WTC11 (cell line): ENCODE measurements around the gene NAV2. TPM values are rescaled to one million over a fixed set of nuclear protein-coding genes. Genes with fewer than 3 reads are reported as not detected.

Source experiments
- ATAC-seq: fragments of 200-7000 bp; cut with Tn5 transposase; 2 replicates; pipeline ENCODE4 v1.10.0; 2021; ENCODE audit warnings: mild to moderate bottlenecking, moderate library complexity
- CTCF ChIA-PET: fragments of 300-600 bp; sonication (Branson Sonifier 250); formaldehyde crosslinking; loops from one replicate; lab custom pipeline; 2021; ENCODE audit warnings: antibody characterized with exemption; lab: Charles Lee
- POLR2A ChIA-PET: fragments of 350-600 bp; sonication (Branson Sonifier 250); formaldehyde crosslinking; loops from one replicate; lab custom pipeline; 2021; ENCODE audit warnings: antibody characterized with exemption; lab: Charles Lee
- DNase-seq: peaks from one replicate; pipeline ENCODE4 v3.0.0; 2021; ENCODE audit warnings: low spot score
- H3K27ac Mint-ChIP-seq: 2 replicates; pipeline ENCODE4 v1.8.0; 2021; ENCODE audit warnings: mixed read lengths
- H3K27me3 Mint-ChIP-seq: 2 replicates; pipeline ENCODE4 v1.8.0; 2021; ENCODE audit warnings: low read depth, mild to moderate bottlenecking, moderate library complexity, mixed read lengths
- H3K36me3 Mint-ChIP-seq: 2 replicates; pipeline ENCODE4 v1.8.0; 2021; ENCODE audit warnings: mixed read lengths
- H3K4me1 Mint-ChIP-seq: 2 replicates; pipeline ENCODE4 v1.8.0; 2022; ENCODE audit warnings: mixed read lengths
- H3K4me3 Mint-ChIP-seq: 2 replicates; pipeline ENCODE4 v1.8.0; 2021; ENCODE audit warnings: mild to moderate bottlenecking, moderate library complexity, mixed read lengths
- H3K9me3 Mint-ChIP-seq: 2 replicates; pipeline ENCODE4 v1.8.0; 2021; ENCODE audit warnings: mixed read lengths
- CREB1 ChIP-seq: sonication (generic); formaldehyde crosslinking; IDR thresholded peaks from 2 replicates; pipeline ENCODE4 v1.8.0; 2023; ENCODE audit warnings: mild to moderate bottlenecking, missing genetic modification reagents
- EMX1 ChIP-seq: fragments of 250-450 bp; sonication (Bioruptor Pico); IDR thresholded peaks from 2 replicates; pipeline ENCODE4 v1.8.0; 2021; ENCODE audit warnings: mild to moderate bottlenecking
- ESRRA ChIP-seq: sonication (generic); formaldehyde crosslinking; IDR thresholded peaks from 2 replicates; pipeline ENCODE4 v1.8.1; 2022; ENCODE audit warnings: mild to moderate bottlenecking, missing genetic modification reagents, borderline replicate concordance
- GABPB1 ChIP-seq: sonication (generic); formaldehyde crosslinking; IDR thresholded peaks from 2 replicates; pipeline ENCODE4 v1.8.1; 2023; ENCODE audit warnings: mild to moderate bottlenecking, missing genetic modification reagents
- GRHL2 ChIP-seq: fragments of 250-450 bp; sonication (Bioruptor Pico); IDR thresholded peaks from 2 replicates; pipeline ENCODE4 v1.8.0; 2022; ENCODE audit warnings: mild to moderate bottlenecking, moderate library complexity; ENCODE audit not compliant: insufficient replicate concordance, severe bottlenecking
- GTF2I ChIP-seq: fragments of 250-450 bp; sonication (Bioruptor Pico); conservative IDR thresholded peaks from 2 replicates; pipeline ENCODE4 v1.4.0; 2021; ENCODE audit warnings: mild to moderate bottlenecking
- HMGXB4 ChIP-seq: sonication (generic); formaldehyde crosslinking; IDR thresholded peaks from 2 replicates; pipeline ENCODE4 v1.8.1; 2023; ENCODE audit warnings: mild to moderate bottlenecking, moderate library complexity, missing genetic modification reagents
- IRF1 ChIP-seq: sonication (generic); formaldehyde crosslinking; IDR thresholded peaks from 2 replicates; pipeline ENCODE4 v1.8.0; 2023; ENCODE audit warnings: missing genetic modification reagents
- JUN ChIP-seq: sonication (generic); formaldehyde crosslinking; IDR thresholded peaks from 2 replicates; pipeline ENCODE4 v1.8.0; 2023; ENCODE audit warnings: mild to moderate bottlenecking, missing genetic modification reagents
- MLX ChIP-seq: sonication (generic); formaldehyde crosslinking; IDR thresholded peaks from 2 replicates; pipeline ENCODE4 v1.8.1; 2023; ENCODE audit warnings: mild to moderate bottlenecking, missing genetic modification reagents, moderate library complexity
- NFYB ChIP-seq: sonication (generic); formaldehyde crosslinking; conservative IDR thresholded peaks from 2 replicates; pipeline ENCODE4 v1.8.0; 2022; ENCODE audit warnings: low read depth, missing genetic modification reagents
- NR2C2 ChIP-seq: sonication (generic); formaldehyde crosslinking; IDR thresholded peaks from 2 replicates; pipeline ENCODE4 v1.8.0; 2022; ENCODE audit warnings: mild to moderate bottlenecking, missing genetic modification reagents
- NR3C1 ChIP-seq: sonication (generic); formaldehyde crosslinking; conservative IDR thresholded peaks from 2 replicates; pipeline ENCODE4 v1.8.1; 2023; ENCODE audit warnings: low read depth, mild to moderate bottlenecking, missing genetic modification reagents
- PRRX2 ChIP-seq: fragments of 250-450 bp; sonication (Bioruptor Pico); IDR thresholded peaks from 2 replicates; pipeline ENCODE4 v1.8.0; 2021; ENCODE audit warnings: mild to moderate bottlenecking
- SMAD3 ChIP-seq: sonication (generic); formaldehyde crosslinking; IDR thresholded peaks from 2 replicates; pipeline ENCODE4 v1.8.0; 2022; ENCODE audit warnings: missing genetic modification reagents, mild to moderate bottlenecking, borderline replicate concordance
- SP1 ChIP-seq: sonication (generic); formaldehyde crosslinking; conservative IDR thresholded peaks from 2 replicates; pipeline ENCODE4 v1.8.1; 2022; ENCODE audit warnings: missing genetic modification reagents
- STAT6 ChIP-seq: sonication (generic); formaldehyde crosslinking; conservative IDR thresholded peaks from 2 replicates; pipeline ENCODE4 v1.8.1; 2023; ENCODE audit warnings: mild to moderate bottlenecking, low read depth, missing genetic modification reagents, moderate library complexity
- ZBTB21 ChIP-seq: sonication (generic); formaldehyde crosslinking; IDR thresholded peaks from 2 replicates; pipeline ENCODE4 v1.8.1; 2023; ENCODE audit warnings: mild to moderate bottlenecking, missing genetic modification reagents, borderline replicate concordance
- ZNF263 ChIP-seq: sonication (generic); formaldehyde crosslinking; IDR thresholded peaks from 2 replicates; pipeline ENCODE4 v1.8.1; 2022; ENCODE audit warnings: low read depth, mild to moderate bottlenecking, moderate library complexity, missing genetic modification reagents
- ZNF416 ChIP-seq: fragments of 250-450 bp; sonication (Bioruptor Pico); IDR thresholded peaks from 2 replicates; pipeline ENCODE4 v1.9.0; 2021; ENCODE audit warnings: mild to moderate bottlenecking, inconsistent platforms
- total RNA-seq: library from RNA; stranded (reverse); gene quantifications from 3 replicates; pipeline ENCODE4 v1.2.3, GENCODE V29; 2021
- TF ChIP-seq, protein P1 (sequence below): fragments of 200-600 bp; IDR thresholded peaks from 2 replicates; pipeline ENCODE4 v1.8.0; 2022; ENCODE audit warnings: antibody characterized with exemption
- TF ChIP-seq, protein P2 (sequence below): sonication (generic); formaldehyde crosslinking; IDR thresholded peaks from 2 replicates; pipeline ENCODE4 v1.8.1; 2023; ENCODE audit warnings: mild to moderate bottlenecking, missing genetic modification reagents

NAV2 gene
- total RNA-seq, 1 experiment from 2014 or later, result 42.8 TPM

DNA sequence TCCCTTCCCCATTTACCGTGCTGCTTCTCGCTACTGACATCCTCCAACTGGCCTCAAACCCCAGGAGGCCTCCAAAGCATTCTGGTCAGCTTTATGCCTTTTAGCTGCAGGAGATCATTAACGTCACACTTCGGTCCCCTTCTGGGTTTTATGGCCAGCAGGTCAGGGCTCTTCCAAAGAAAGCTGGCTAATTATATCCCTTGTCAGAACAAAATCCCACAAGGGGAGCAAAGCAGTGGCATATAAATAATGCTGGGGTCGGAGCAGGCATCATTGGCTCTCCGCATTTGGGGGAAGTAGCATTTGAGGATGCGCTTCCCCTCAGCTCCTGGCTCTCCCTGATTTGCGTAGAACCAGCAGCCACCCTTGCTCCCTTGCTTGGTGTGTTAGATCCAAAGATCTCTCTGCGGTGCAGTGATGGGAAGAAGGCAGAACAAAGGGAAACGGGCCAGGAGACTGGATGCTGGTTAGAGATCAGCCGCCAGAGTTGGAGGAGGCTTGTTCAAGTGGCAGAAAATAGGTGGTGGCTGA lies 330.2 kb downstream of the NAV2 start:
- CTCF ChIA-PET, result interaction anchor here (0.8 to 1.5 kb wide), 5 partner anchors 12 to 355 kb away, joined by 3 to 5 read pairs (median 3); no protein-coding TSS in a partner anchor
- no peaks in the 10 kb centered on the region for H3K9me3 Mint-ChIP-seq
- no peak for DNase-seq
- H3K36me3 Mint-ChIP-seq, result peaks cover 52% of the 10 kb centered on the region
- peaks cover 32% of the 10 kb centered on the region for H3K4me1 Mint-ChIP-seq
- H3K27me3 Mint-ChIP-seq, result no peaks in the 10 kb centered on the region
- H3K4me3 Mint-ChIP-seq, result no peak overlapping the region
- H3K27ac Mint-ChIP-seq, result 0 out of 2 replicates have a peak overlapping the region, but pooled peaks have one; percentile 19
- POLR2A ChIA-PET, result interaction anchor here (0.8 kb wide), 1 partner anchor 89 kb away, joined by 3 read pairs; no protein-coding TSS in a partner anchor
- TF ChIP-seq STAT6 (no peak), GABPB1 (CRISPR knock-in tag) (no peak), HMGXB4 (no peak), NR2C2 (no peak), NR3C1 (CRISPR knock-in tag) (no peak), PRRX2 (CRISPR knock-in tag) (no peak), ESRRA (CRISPR knock-in tag) (no peak)
- peak; percentile 62 for ATAC-seq

GRCh38 chr11:20043992-20044391 lies 331.4 kb downstream of the NAV2 start:
- ChIA-PET CTCF (interaction anchor here (1.4 kb wide), 1 partner anchor 84 kb away, joined by 3 read pairs; no protein-coding TSS in a partner anchor), POLR2A (no interaction called here)
- H3K27me3 Mint-ChIP-seq, result no peaks in the 10 kb centered on the region
- TF ChIP-seq IRF1 (CRISPR knock-in tag), result no peak
- TF ChIP-seq, protein P1, sequence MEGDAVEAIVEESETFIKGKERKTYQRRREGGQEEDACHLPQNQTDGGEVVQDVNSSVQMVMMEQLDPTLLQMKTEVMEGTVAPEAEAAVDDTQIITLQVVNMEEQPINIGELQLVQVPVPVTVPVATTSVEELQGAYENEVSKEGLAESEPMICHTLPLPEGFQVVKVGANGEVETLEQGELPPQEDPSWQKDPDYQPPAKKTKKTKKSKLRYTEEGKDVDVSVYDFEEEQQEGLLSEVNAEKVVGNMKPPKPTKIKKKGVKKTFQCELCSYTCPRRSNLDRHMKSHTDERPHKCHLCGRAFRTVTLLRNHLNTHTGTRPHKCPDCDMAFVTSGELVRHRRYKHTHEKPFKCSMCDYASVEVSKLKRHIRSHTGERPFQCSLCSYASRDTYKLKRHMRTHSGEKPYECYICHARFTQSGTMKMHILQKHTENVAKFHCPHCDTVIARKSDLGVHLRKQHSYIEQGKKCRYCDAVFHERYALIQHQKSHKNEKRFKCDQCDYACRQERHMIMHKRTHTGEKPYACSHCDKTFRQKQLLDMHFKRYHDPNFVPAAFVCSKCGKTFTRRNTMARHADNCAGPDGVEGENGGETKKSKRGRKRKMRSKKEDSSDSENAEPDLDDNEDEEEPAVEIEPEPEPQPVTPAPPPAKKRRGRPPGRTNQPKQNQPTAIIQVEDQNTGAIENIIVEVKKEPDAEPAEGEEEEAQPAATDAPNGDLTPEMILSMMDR, result no peak
- no peak for TF ChIP-seq SP1 (CRISPR knock-in tag)
- no peak for TF ChIP-seq SMAD3
- no peak for TF ChIP-seq GRHL2 (CRISPR knock-in tag)
- TF ChIP-seq, protein P2, sequence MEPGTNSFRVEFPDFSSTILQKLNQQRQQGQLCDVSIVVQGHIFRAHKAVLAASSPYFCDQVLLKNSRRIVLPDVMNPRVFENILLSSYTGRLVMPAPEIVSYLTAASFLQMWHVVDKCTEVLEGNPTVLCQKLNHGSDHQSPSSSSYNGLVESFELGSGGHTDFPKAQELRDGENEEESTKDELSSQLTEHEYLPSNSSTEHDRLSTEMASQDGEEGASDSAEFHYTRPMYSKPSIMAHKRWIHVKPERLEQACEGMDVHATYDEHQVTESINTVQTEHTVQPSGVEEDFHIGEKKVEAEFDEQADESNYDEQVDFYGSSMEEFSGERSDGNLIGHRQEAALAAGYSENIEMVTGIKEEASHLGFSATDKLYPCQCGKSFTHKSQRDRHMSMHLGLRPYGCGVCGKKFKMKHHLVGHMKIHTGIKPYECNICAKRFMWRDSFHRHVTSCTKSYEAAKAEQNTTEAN (CRISPR knock-in tag), result no peak
- no peak for TF ChIP-seq JUN (CRISPR knock-in tag)
- no peak for TF ChIP-seq ZNF263 (CRISPR knock-in tag)
- TF ChIP-seq ZBTB21, result no peak
- TF ChIP-seq GTF2I (CRISPR knock-in tag), result no peak
- no peak for TF ChIP-seq ZNF416 (CRISPR knock-in tag)
- TF ChIP-seq MLX, result no peak
- no peak for TF ChIP-seq EMX1 (CRISPR knock-in tag)
- no peak for TF ChIP-seq CREB1 (CRISPR knock-in tag)
- no peak for TF ChIP-seq NFYB (CRISPR knock-in tag)
- no peak for TF ChIP-seq PRRX2 (CRISPR knock-in tag)
- H3K9me3 Mint-ChIP-seq, result no peaks in the 10 kb centered on the region
- H3K4me1 Mint-ChIP-seq, result peaks cover 29% of the 10 kb centered on the region
- ATAC-seq (no peak), DNase-seq (no peak)
- H3K4me3 Mint-ChIP-seq, result no peak overlapping the region
- peaks cover 56% of the 10 kb centered on the region for H3K36me3 Mint-ChIP-seq
- H3K27ac Mint-ChIP-seq, result no peak overlapping the region; the same call in 1 of the 2 replicates
